Ishikawa (cell line): ENCODE measurements around the gene KRTAP23-1.

ENCODE experiments used
- CEBPB ChIP-seq: IDR thresholded peaks from 2 replicates; pipeline ENCODE4 v1.6.1; 2012
- CREB1 ChIP-seq: IDR thresholded peaks from 2 replicates; pipeline ENCODE4 v1.6.1; 2012; ENCODE audit warnings: low read depth
- EGR1 ChIP-seq: IDR thresholded peaks from 2 replicates; pipeline ENCODE4 v1.6.1; 2012
- EP300 ChIP-seq: IDR thresholded peaks from 2 replicates; pipeline ENCODE4 v1.6.1; 2012; ENCODE audit warnings: borderline replicate concordance
- FOXM1 ChIP-seq: IDR thresholded peaks from 2 replicates; pipeline ENCODE4 v1.6.1; 2012; ENCODE audit warnings: low read depth, borderline replicate concordance
- NFIC ChIP-seq: IDR thresholded peaks from 2 replicates; pipeline ENCODE4 v1.6.1; 2012
- RAD21 ChIP-seq: IDR thresholded peaks from 2 replicates; pipeline ENCODE4 v1.6.1; 2012; ENCODE audit warnings: low read depth
- TAF1 ChIP-seq: IDR thresholded peaks from 2 replicates; pipeline ENCODE4 v1.6.1; 2012; ENCODE audit warnings: low read depth, mild to moderate bottlenecking
- TCF12 ChIP-seq: IDR thresholded peaks from 2 replicates; pipeline ENCODE4 v1.6.1; 2012; ENCODE audit warnings: low read depth
- TEAD4 ChIP-seq: IDR thresholded peaks from 2 replicates; pipeline ENCODE4 v1.6.1; 2012
- YY1 ChIP-seq: IDR thresholded peaks from 2 replicates; pipeline ENCODE4 v1.6.1; 2012; ENCODE audit warnings: low read depth
- ZBTB7A ChIP-seq: IDR thresholded peaks from 2 replicates; pipeline ENCODE4 v1.6.1; 2012; ENCODE audit warnings: low read depth
- TF ChIP-seq, protein P1 (sequence below): IDR thresholded peaks from 2 replicates; pipeline ENCODE4 v1.6.1; 2012
- TF ChIP-seq, protein P2 (sequence below): IDR thresholded peaks from 2 replicates; pipeline ENCODE4 v1.6.1; 2012; ENCODE audit warnings: low read depth, mild to moderate bottlenecking
- TF ChIP-seq, protein P3 (sequence below): IDR thresholded peaks from 2 replicates; pipeline ENCODE4 v1.6.1; 2012

Gene KRTAP23-1

DNA sequence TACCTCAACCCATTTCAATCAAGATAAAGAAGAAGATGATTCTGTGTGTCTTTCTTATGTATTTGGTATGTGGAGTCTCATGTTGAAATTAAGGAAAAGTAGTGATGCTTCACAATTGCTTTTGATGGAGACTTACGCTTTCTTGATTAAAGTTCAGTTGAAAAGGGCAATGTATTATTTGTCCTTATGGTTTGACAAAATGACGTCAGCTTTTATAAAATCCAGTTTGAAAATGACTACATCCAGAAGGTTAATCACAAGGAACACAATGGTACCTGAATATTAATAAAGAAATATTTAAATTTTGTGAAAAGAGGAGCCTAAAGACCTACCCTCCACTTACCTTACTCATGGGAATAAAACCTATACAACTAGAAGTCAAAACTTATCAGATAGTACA, 32.7 kb downstream of the KRTAP23-1 start:
- TF ChIP-seq CREB1 (no peak), RAD21 (no peak), TEAD4 (no peak), YY1 (no peak), TCF12 (no peak), FOXM1 (no peak), CEBPB (no peak), EP300 (no peak), TAF1 (no peak), NFIC (no peak), EGR1 (no peak), ZBTB7A (no peak)
- TF ChIP-seq, protein P1, sequence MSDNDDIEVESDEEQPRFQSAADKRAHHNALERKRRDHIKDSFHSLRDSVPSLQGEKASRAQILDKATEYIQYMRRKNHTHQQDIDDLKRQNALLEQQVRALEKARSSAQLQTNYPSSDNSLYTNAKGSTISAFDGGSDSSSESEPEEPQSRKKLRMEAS = no peak
- TF ChIP-seq, protein P2, sequence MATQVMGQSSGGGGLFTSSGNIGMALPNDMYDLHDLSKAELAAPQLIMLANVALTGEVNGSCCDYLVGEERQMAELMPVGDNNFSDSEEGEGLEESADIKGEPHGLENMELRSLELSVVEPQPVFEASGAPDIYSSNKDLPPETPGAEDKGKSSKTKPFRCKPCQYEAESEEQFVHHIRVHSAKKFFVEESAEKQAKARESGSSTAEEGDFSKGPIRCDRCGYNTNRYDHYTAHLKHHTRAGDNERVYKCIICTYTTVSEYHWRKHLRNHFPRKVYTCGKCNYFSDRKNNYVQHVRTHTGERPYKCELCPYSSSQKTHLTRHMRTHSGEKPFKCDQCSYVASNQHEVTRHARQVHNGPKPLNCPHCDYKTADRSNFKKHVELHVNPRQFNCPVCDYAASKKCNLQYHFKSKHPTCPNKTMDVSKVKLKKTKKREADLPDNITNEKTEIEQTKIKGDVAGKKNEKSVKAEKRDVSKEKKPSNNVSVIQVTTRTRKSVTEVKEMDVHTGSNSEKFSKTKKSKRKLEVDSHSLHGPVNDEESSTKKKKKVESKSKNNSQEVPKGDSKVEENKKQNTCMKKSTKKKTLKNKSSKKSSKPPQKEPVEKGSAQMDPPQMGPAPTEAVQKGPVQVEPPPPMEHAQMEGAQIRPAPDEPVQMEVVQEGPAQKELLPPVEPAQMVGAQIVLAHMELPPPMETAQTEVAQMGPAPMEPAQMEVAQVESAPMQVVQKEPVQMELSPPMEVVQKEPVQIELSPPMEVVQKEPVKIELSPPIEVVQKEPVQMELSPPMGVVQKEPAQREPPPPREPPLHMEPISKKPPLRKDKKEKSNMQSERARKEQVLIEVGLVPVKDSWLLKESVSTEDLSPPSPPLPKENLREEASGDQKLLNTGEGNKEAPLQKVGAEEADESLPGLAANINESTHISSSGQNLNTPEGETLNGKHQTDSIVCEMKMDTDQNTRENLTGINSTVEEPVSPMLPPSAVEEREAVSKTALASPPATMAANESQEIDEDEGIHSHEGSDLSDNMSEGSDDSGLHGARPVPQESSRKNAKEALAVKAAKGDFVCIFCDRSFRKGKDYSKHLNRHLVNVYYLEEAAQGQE = no peak
- TF ChIP-seq, protein P3, sequence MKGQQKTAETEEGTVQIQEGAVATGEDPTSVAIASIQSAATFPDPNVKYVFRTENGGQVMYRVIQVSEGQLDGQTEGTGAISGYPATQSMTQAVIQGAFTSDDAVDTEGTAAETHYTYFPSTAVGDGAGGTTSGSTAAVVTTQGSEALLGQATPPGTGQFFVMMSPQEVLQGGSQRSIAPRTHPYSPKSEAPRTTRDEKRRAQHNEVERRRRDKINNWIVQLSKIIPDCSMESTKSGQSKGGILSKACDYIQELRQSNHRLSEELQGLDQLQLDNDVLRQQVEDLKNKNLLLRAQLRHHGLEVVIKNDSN = no peak

DNA sequence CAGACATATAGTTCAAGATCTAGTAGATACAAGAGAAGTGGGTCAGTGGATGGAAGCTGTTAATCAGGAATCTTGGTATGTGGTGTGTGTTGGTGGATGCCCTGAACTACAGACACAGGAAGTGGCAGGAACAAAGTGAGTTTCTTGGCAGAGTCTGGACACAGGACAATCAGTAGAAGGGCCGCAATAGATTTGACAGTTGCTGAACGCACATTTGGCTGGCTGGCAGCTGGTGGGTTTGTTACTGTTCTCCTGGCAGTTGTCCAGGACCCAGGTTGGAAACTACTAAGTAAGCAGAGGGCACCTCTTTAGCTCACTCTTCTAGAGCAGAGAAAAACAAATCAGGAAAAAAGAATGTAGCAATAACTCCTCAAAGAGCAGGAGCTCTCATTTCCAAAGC, 41.5 kb downstream of the KRTAP23-1 start:
- TF ChIP-seq, protein P1 = no peak
- no peak for TF ChIP-seq EGR1
- TF ChIP-seq, protein P2 = no peak
- TF ChIP-seq NFIC = no peak
- no peak for TF ChIP-seq TCF12
- TF ChIP-seq ZBTB7A = no peak
- no peak for TF ChIP-seq TEAD4
- TF ChIP-seq, protein P3 = no peak
- TF ChIP-seq FOXM1 = no peak
- TF ChIP-seq TAF1 = no peak
- no peak for TF ChIP-seq CREB1

GRCh38 chr21:30305136-30305535, 43.3 kb downstream of the KRTAP23-1 start:
- TF ChIP-seq NFIC = no peak
